HuH-7 (cell line): ENCODE measurements around the gene MAMDC4.
"Not testable (repeated sequence)": the region's sequence is repeated elsewhere in the genome, so short reads cannot be mapped to it uniquely, and the experiment has no call there.

Experiments used
- DNase-seq: peaks from one replicate; pipeline ENCODE4 v3.0.0; 2011; ENCODE audit warnings: low spot score

The MAMDC4 gene

DNA sequence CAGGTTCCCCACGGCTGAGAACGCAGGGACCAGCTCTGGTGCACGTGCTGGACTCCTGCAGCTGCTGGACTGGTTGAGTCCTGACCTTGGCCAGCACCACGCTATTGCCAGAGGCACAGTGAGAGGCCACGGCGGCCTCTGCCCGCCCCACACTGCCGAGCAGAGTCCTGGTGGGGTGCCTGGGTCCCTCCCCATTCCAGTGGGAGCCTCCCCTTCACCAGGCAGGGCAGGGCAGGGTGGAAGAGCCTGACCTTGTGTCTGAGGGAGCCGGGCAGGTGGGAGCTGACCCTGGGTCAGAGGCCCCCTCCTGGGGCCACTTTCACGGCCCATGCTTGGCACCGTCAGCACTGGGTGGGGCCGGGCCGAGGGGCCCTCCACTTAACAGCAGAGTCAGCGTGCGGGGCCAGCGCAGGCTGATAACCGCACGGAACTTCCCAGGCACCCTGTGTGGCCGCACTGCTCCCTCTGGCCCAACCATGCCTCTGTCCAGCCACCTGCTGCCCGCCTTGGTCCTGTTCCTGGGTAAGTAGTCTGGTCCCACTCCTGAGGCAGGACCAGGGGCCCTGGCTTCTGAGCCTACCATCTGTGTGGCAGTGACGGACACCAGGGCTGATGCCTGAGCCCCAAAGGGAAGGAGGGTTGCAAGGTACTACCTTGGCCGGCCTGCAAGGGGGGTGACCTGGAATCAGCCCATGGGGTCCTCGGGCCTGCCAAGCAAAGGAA is at the start of gene MAMDC4:
Gene MAMDC4, plus strand, starts transcription at position 406 of the 723 bp plus-strand sequence. Its CDS starts 71 bp downstream, at position 477.
- no peak for DNase-seq

DNA sequence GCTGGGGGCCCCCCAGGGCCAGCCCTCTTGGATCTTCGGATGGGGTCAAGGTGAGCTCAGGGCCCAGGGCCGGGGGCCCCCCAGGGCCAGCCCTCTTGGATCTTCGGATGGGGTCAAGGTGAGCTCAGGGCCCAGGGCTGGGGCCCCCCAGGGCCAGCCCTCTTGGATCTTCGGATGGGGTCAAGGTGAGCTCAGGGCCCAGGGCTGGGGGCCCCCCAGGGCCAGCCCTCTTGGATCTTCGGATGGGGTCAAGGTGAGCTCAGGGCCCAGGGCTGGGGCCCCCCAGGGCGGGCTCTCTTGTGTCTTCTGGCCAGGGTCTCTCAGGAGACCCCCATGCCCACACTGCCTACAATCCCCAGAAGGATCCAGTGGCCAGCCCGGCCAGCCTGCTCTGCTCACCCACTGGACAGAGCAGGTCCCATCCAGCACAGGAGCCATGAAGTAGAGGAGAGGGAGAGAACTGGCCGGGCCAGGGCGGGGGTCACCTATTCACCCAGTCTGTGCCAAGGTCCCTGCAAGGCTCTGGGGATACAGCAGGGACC is 49.1 kb upstream of the MAMDC4 start:
- not testable (repeated sequence) for DNase-seq

- DNase-seq, result no peak
These were observed 48.3 kb upstream of the MAMDC4 start for GRCh38 chr9:136803551-136804508.

GRCh38 chr9:136804509-136805206 is 47.5 kb upstream of the MAMDC4 start:
- no peak for DNase-seq

DNA sequence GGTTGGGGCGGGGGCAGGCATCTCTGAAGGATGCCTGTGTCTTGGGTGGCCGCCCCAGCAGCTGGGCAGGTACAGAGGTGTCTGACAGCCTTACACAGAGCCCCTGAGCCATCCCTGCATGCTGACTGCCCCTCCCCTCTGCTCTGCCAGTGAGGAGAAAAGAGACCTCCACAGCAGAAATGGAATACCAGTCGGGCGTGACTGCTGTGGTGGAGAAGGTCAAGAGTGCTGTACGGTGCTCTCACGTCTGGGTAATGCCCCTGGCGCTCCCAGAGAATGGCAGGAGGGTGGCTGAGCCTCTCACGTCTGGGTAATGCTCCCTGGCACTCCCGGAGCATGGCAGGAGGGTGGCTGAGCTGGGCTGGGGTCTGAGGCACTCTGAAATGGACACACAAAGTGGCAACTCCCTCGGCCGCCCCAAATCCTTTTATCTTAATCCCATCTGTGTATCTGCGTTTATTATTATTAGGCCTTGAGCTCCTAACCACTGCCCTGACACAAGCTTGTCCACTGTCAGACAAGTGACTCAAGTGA is 46.9 kb upstream of the MAMDC4 start:
- no peak for DNase-seq

GRCh38 chr9:136806067-136806466 is 46.1 kb upstream of the MAMDC4 start:
- no peak for DNase-seq

DNA sequence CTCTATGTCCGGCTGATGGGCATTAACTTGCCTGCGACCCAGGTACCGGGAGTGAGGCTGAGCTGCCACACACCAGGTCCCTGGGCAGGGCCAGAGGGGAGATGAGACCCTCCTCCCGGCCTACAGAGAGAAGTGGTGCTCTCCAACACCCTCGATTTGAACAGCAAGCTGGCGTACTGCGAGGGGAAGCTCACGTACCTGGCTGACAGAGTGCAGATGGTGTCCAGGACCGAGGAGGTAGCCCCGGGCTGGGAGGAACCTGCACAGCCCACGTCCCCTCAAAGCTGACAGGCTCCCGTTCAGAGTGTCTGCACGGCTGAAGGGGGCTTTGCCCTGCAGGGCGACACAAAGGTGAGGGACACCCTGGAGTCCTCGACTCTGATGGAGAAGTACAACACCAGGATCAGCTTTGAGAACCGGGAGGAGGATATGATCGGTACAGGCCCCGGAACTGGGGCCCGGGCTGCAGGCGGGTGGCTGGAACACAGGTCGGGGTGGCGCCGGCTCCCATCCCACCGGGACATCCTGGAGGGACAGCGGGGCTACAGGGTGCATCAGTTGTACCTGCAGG is 45.4 kb upstream of the MAMDC4 start:
- no peak for DNase-seq

DNA sequence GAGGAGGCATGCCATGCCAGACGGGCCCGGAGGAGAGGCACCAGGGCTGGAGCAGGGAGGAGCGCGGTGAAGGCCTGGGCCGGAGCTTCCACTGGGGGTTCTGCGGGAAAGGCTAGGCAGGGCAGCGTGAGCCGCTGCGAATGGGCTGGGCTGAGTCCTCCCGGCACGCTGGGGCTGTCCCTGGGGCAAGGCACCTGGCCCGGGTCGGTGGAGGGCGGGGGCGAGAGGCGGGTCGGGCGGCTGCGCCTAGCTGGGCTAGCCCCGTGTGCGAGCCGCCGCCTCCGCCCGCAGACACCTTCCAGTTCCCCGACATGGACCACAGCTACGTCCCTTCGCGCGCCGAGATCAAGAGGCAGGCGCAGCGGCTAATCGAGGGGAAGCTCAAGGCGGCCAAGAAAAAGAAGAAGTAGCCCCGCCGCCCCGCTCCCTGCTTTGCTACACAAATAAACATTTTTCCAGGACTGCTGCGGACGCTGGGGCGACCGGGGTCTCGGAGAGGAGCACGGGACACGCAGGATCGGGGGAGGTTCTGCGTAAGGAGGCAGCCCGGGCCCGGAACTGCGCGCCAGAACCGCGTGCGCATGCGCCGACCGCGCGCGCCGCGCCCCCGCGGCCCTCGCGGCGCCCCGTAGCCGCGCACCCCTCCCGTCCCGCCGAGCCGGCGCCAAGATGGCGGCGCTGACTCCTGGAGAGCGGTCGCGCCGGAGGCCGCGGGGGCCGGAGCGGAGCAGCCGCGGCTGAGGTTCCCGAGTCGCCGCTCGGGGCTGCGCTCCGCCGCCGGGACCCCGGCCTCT is 44.7 kb upstream of the MAMDC4 start, which contains the start of gene RABL6:
Gene RABL6, plus strand, starts transcription at position 668 of the 794 bp plus-strand sequence. CDS start 249 bp downstream, outside the sequence.
- DNase-seq, result peak; percentile 96

GRCh38 chr9:136808075-136808805 is 43.9 kb upstream of the MAMDC4 start:
- DNase-seq, result no peak

DNA sequence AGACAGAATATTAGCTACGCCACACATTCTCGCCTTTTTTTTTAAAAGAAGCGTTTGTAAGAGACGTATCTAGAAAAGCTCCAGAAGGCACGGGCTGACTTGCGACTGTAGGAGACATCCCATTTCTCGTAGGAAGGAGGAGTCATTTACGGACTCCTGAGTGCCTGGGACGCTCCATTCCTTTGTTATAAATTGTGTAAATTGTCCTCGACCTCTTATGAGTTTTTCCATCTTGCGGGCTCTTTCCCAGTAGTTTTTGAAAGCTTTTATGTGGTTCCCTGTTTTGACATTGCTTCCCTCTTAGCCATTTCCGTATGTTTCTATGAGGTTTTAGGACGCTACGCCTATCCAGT is 43.4 kb upstream of the MAMDC4 start:
- no peak for DNase-seq

GRCh38 chr9:136814725-136815421 is 37.3 kb upstream of the MAMDC4 start:
- DNase-seq, result no peak

- no peak for DNase-seq
These were observed 36.7 kb upstream of the MAMDC4 start for GRCh38 chr9:136815422-136815782.

DNA sequence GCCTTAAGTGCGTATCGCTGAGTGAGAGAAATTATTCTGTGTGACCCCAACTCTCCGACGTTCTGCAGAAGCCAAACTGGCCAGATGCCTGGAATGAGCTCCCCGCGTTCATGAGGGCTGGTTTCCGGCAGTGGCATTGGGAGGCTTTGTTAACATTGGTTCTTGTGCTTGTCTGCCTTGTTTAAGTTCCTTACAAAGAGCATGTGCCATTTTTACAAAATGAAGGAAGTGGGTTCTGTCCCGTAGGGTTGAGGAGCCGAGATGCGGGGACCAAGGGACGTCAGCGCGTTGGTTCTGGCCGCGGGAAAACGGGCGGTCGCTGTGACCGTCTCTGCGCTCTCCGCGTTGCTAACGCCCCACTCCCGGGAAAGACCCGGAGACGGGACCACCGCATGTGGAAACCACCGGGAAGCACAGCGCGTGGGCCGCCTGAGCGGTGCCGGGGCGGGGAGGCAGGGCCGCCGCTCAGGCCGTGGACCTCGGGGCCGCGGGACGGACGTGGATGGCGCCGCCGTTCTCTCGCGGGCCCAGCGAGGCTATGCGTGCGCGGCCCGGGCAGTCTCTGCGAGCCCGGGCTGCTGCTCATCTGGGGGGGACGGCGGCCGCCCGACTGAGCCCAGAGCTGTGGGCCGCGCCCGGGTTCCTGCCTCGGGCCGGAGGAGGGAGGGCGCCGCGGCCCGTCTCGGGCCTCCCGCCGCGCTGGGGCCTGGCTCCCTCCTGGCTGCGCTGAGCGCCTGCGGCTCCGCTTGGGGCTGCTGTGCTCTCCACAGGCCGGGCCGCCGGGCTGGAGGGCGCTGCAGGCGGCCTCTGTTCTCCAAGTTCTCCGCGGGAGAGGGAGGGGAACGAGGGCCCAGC is 30.9 kb upstream of the MAMDC4 start:
- no peak for DNase-seq

- DNase-seq, result no peak
These were observed 30.2 kb upstream of the MAMDC4 start for GRCh38 chr9:136821826-136822544.

GRCh38 chr9:136823136-136824046 is 28.8 kb upstream of the MAMDC4 start:
- no peak for DNase-seq

- no peak for DNase-seq
These were observed 27.5 kb upstream of the MAMDC4 start for GRCh38 chr9:136824496-136825225.
